Endothelial cell (in vitro differentiated cells): ENCODE results near the gene CAPRIN1. TPM values are rescaled to one million over a fixed set of nuclear protein-coding genes. Genes with fewer than 3 reads are reported as not detected.

Source experiments
- DNase-seq: peaks from one replicate; pipeline ENCODE4 v3.0.0; 2021; ENCODE audit warnings: low spot score
- H3K27ac Mint-ChIP-seq: one replicate; pipeline ENCODE4 v1.8.0; 2021; ENCODE audit warnings: mixed read lengths, inconsistent platforms; ENCODE audit not compliant: unreplicated experiment
- H3K27me3 Mint-ChIP-seq: one replicate; pipeline ENCODE4 v1.8.0; 2021; ENCODE audit warnings: mild to moderate bottlenecking, moderate library complexity, mixed read lengths, inconsistent platforms; ENCODE audit not compliant: unreplicated experiment
- H3K36me3 Mint-ChIP-seq: one replicate; pipeline ENCODE4 v1.8.0; 2021; ENCODE audit warnings: mild to moderate bottlenecking, low read depth, mixed read lengths, inconsistent platforms; ENCODE audit not compliant: unreplicated experiment
- H3K4me1 Mint-ChIP-seq: one replicate; pipeline ENCODE4 v1.8.0; 2021; ENCODE audit warnings: mild to moderate bottlenecking, mixed read lengths, inconsistent platforms; ENCODE audit not compliant: unreplicated experiment
- H3K4me3 Mint-ChIP-seq: one replicate; pipeline ENCODE4 v1.8.0; 2021; ENCODE audit warnings: mild to moderate bottlenecking, mixed read lengths, inconsistent platforms; ENCODE audit not compliant: unreplicated experiment
- H3K9me3 Mint-ChIP-seq: one replicate; pipeline ENCODE4 v1.8.0; 2021; ENCODE audit warnings: mixed read lengths, inconsistent platforms; ENCODE audit not compliant: unreplicated experiment
- CTCF ChIP-seq: fragments of 200-600 bp; sonication (generic); IDR thresholded peaks from one replicate; pipeline ENCODE4 v1.5.0; 2021; ENCODE audit warnings: antibody characterized with exemption; ENCODE audit not compliant: unreplicated experiment
- total RNA-seq: library from RNA; stranded (reverse); fragmentation: NEBNext Ultra II Directional; extraction: Animal tissue kit (Norgen Biotek cat#: 25700); gene quantifications from one replicate; pipeline ENCODE4 v1.2.1, GENCODE V29; 2021; ENCODE audit not compliant: unreplicated experiment

Gene CAPRIN1
- total RNA-seq, 1 donor from 2014 or later = 257 TPM

- Mint-ChIP-seq H3K4me3 (peak overlapping the region; percentile 56), H3K9me3 (no peaks in the 10 kb centered on the region), H3K36me3 (peaks cover 46% of the 10 kb centered on the region), H3K27ac (no peak overlapping the region), H3K27me3 (peaks cover 10% of the 10 kb centered on the region), H3K4me1 (peaks cover 3% of the 10 kb centered on the region)
- no peak for DNase-seq
- TF ChIP-seq CTCF = no peak
Measured at GRCh38 chr11:34146411-34146810, 94.9 kb downstream of the CAPRIN1 start.

- Mint-ChIP-seq H3K36me3 (peaks cover 43% of the 10 kb centered on the region), H3K4me1 (peaks cover under 1% of the 10 kb centered on the region), H3K4me3 (peak overlapping the region; percentile 56), H3K9me3 (no peaks in the 10 kb centered on the region), H3K27me3 (peaks cover 11% of the 10 kb centered on the region), H3K27ac (no peak overlapping the region)
- no peak for DNase-seq
- no peak for TF ChIP-seq CTCF
Measured at GRCh38 chr11:34146866-34147265, 95.3 kb downstream of the CAPRIN1 start.

- H3K9me3 Mint-ChIP-seq = no peaks in the 10 kb centered on the region
- no peak overlapping the region for H3K27ac Mint-ChIP-seq
- no peak for DNase-seq
- peaks cover 42% of the 10 kb centered on the region for H3K36me3 Mint-ChIP-seq
- H3K4me1 Mint-ChIP-seq = peaks cover under 1% of the 10 kb centered on the region
- H3K27me3 Mint-ChIP-seq = peaks cover 12% of the 10 kb centered on the region
- H3K4me3 Mint-ChIP-seq = no peak overlapping the region
- no peak for TF ChIP-seq CTCF
Measured at GRCh38 chr11:34147581-34147980, 96.0 kb downstream of the CAPRIN1 start.

- peaks cover 49% of the 10 kb centered on the region for H3K36me3 Mint-ChIP-seq
- no peaks in the 10 kb centered on the region for H3K9me3 Mint-ChIP-seq
- no peak overlapping the region for H3K4me3 Mint-ChIP-seq
- H3K4me1 Mint-ChIP-seq = peaks cover 11% of the 10 kb centered on the region
- no peak for TF ChIP-seq CTCF
- no peak for DNase-seq
- H3K27ac Mint-ChIP-seq = no peak overlapping the region
- peaks cover 13% of the 10 kb centered on the region for H3K27me3 Mint-ChIP-seq
Measured at GRCh38 chr11:34148504-34149165, 97.1 kb downstream of the CAPRIN1 start.

- Mint-ChIP-seq H3K27ac (no peak overlapping the region), H3K4me1 (peaks cover 13% of the 10 kb centered on the region)
Measured at GRCh38 chr11:34149274-34149673, 97.7 kb downstream of the CAPRIN1 start.

More at GRCh38 chr11:34149274-34149673, 97.7 kb downstream of the CAPRIN1 start:
- Mint-ChIP-seq H3K4me3 (no peak overlapping the region), H3K36me3 (peaks cover 51% of the 10 kb centered on the region), H3K9me3 (no peaks in the 10 kb centered on the region), H3K27me3 (peaks cover 15% of the 10 kb centered on the region)
- TF ChIP-seq CTCF = no peak
- no peak for DNase-seq
